Subcutaneous abdominal adipose tissue (tissue), 5 donors: ENCODE measurements around the gene ZFAND3.

Experiments
- H3K27ac ChIP-seq: one replicate; pipeline ENCODE4 v1.7.0; 2013; ENCODE audit warnings: low read depth, mild to moderate bottlenecking, inconsistent platforms, low read length, moderate library complexity
- H3K27me3 ChIP-seq, 5 donors: one replicate each; pipeline ENCODE4 v1.7.0; 2013; ENCODE audit warnings: low read length in 5 of 5, inconsistent platforms in 1 of 5; ENCODE audit not compliant: control insufficient read depth in 5 of 5, insufficient read depth in 4 of 5
- H3K36me3 ChIP-seq, 5 donors: one replicate each; pipeline ENCODE4 v1.7.0; 2013; ENCODE audit warnings: low read length in 5 of 5; ENCODE audit not compliant: control insufficient read depth in 5 of 5, insufficient read depth in 5 of 5
- H3K4me1 ChIP-seq, 5 donors: one replicate each; pipeline ENCODE4 v1.7.0; 2013; ENCODE audit warnings: low read length in 5 of 5, mild to moderate bottlenecking in 3 of 5, moderate library complexity in 1 of 5; ENCODE audit not compliant: control insufficient read depth in 5 of 5, insufficient read depth in 5 of 5
- H3K4me3 ChIP-seq, 5 donors: one replicate each; pipeline ENCODE4 v1.7.0; 2013; ENCODE audit warnings: low read length in 5 of 5, low read depth in 1 of 5
- H3K9ac ChIP-seq, 5 donors: one replicate each; pipeline ENCODE4 v1.7.0; 2013; ENCODE audit warnings: low read length in 5 of 5, mild to moderate bottlenecking in 4 of 5, moderate library complexity in 3 of 5
- H3K9me3 ChIP-seq, 5 donors: one replicate each; pipeline ENCODE4 v1.7.0; 2013; ENCODE audit warnings: low read length in 5 of 5; ENCODE audit not compliant: control insufficient read depth in 5 of 5
- donor health status: healthy.
- donor health status: healthy.
- donor health status: healthy.
- donor health status: healthy.
- donor health status: healthy.

The ZFAND3 gene

DNA sequence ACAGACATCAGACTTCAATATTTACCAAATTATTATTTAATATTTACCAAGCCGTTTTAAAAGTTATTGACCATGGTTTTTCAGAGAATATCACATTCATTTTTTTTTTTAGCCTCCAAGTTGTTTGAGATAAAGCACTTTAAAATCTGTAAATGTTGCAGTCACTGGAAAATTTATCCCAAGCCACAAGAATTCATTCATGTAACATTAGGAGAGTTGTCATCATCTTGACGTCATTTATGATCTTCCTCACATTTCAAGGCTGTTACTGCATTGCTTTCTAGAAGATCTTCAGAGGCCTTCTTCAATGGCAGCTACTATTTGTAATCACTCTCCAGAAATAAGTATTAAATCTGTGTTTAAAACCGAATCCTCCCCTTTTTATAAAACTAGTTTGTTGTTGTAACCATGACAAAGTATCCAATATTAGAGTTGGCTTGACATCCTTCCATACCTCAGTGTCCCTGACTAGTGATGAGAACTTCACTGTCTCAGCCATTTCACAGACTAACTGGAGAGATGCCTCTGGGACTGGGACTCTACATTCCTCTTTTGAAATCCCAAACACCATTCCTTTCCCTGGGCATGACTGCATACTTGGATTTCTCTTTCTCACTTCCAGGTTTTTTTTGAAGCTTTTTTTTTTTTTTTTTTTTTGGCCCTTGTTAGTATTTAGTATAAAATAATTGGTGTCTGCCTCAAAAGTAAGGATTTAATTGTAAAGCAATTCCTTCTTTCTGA is 100.1 kb downstream of the ZFAND3 start:
- H3K9ac ChIP-seq: no peak overlapping the region
- H3K36me3 ChIP-seq: peaks cover 0 to 6% (median 2%) of the 10 kb centered on the region in 5 donors
- no peak overlapping the region for H3K27ac ChIP-seq
- no peaks in the 10 kb centered on the region for H3K9me3 ChIP-seq
- H3K4me3 ChIP-seq: no peak overlapping the region
- peaks cover 0 to 14% (median 6%) of the 10 kb centered on the region in 5 donors for H3K4me1 ChIP-seq
- no peaks in the 10 kb centered on the region for H3K27me3 ChIP-seq

GRCh38 chr6:37920667-37921066 is 101.1 kb downstream of the ZFAND3 start:
- Histone ChIP-seq H3K27ac (no peak overlapping the region), H3K36me3 (peaks cover 0 to 6% (median 2%) of the 10 kb centered on the region in 5 donors), H3K4me1 (peaks cover 0 to 14% (median 6%) of the 10 kb centered on the region in 5 donors), H3K4me3 (no peak overlapping the region), H3K27me3 (no peaks in the 10 kb centered on the region), H3K9me3 (no peaks in the 10 kb centered on the region), H3K9ac (no peak overlapping the region)

- Histone ChIP-seq H3K4me1 (peaks cover 0 to 16% (median 6%) of the 10 kb centered on the region in 5 donors), H3K36me3 (no peaks in the 10 kb centered on the region), H3K27me3 (no peaks in the 10 kb centered on the region), H3K27ac (no peak overlapping the region), H3K4me3 (no peak overlapping the region), H3K9ac (no peak overlapping the region), H3K9me3 (no peaks in the 10 kb centered on the region)
These were observed 103.0 kb downstream of the ZFAND3 start for GRCh38 chr6:37922563-37922962.

- Histone ChIP-seq H3K27me3 (no peaks in the 10 kb centered on the region), H3K36me3 (no peaks in the 10 kb centered on the region), H3K4me3 (no peak overlapping the region), H3K4me1 (peaks cover 0 to 22% (median 8%) of the 10 kb centered on the region in 5 donors), H3K9me3 (no peaks in the 10 kb centered on the region), H3K27ac (no peak overlapping the region), H3K9ac (no peak overlapping the region)
These were observed 104.0 kb downstream of the ZFAND3 start for GRCh38 chr6:37923514-37923913.

GRCh38 chr6:37926661-37927060 is 107.1 kb downstream of the ZFAND3 start:
- no peak overlapping the region for H3K27ac ChIP-seq
- H3K9ac ChIP-seq: no peak overlapping the region
- no peaks in the 10 kb centered on the region for H3K36me3 ChIP-seq
- H3K27me3 ChIP-seq: no peaks in the 10 kb centered on the region
- H3K4me3 ChIP-seq: no peak overlapping the region
- H3K4me1 ChIP-seq: peaks cover 0 to 8% (median 2%) of the 10 kb centered on the region in 5 donors
- no peaks in the 10 kb centered on the region for H3K9me3 ChIP-seq

DNA sequence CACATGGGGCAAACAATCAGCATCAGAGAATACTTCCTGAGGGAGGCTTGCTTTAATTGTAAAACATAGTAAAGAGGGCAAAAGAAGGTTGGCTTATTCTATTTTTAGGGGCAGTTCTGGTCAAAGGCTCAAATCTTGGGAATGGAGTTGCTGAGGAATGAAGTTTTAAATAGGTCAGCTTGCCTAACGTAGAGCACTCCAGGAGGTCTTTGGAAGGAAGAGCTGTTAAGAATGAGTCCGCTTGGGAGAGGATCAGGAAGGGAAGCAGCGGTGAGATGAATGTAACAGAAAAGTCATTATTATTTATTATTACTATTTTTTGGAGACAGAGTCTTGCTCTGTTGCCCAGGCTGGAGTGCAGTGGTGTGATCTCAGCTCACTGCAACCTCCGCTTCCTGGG is 108.7 kb downstream of the ZFAND3 start:
- no peak overlapping the region for H3K27ac ChIP-seq

DNA sequence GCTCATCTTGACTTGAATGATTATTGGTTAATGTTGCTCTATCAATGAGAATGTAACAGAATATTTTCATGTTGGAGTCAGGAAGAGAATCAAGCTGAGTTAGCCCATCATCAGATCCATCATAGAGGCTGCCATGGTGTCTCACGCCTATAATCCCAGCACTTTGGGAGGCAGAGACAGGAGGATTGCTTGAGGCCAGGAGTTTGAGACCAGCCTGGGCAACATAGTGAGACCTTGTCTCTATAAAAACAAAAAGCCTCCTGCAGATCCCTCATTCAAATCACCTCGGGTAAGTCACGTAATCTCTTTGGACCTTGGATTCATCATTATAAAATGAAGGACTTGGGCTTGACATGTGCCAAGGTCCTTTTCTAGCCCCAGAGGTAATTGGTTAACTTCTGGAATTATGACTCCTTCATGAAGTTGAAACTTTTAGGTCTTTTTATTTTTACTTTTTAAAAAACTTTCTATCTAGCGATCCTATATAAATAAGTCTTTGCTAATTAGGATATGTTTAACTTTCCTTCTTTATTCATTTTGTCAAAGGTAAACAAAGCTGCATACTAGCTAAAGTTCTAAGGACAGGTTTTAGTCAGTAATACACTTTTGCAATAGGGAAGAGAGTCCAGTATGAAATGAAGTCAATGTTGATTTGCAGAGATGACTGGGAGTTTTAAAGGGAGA is 110.9 kb downstream of the ZFAND3 start:
- H3K4me3 ChIP-seq: no peak overlapping the region
- no peaks in the 10 kb centered on the region for H3K36me3 ChIP-seq
- H3K9ac ChIP-seq: no peak overlapping the region
- no peak overlapping the region for H3K27ac ChIP-seq
- H3K27me3 ChIP-seq: no peaks in the 10 kb centered on the region
- no peaks in the 10 kb centered on the region for H3K9me3 ChIP-seq
- H3K4me1 ChIP-seq: peaks cover 0 to 8% (median 2%) of the 10 kb centered on the region in 5 donors

More for the DNA sequence above, 108.7 kb downstream of the ZFAND3 start:
- Histone ChIP-seq H3K4me1 (peaks cover 0 to 8% (median 2%) of the 10 kb centered on the region in 5 donors), H3K9ac (no peak overlapping the region), H3K9me3 (no peaks in the 10 kb centered on the region), H3K36me3 (no peaks in the 10 kb centered on the region), H3K4me3 (no peak overlapping the region), H3K27me3 (no peaks in the 10 kb centered on the region)

DNA sequence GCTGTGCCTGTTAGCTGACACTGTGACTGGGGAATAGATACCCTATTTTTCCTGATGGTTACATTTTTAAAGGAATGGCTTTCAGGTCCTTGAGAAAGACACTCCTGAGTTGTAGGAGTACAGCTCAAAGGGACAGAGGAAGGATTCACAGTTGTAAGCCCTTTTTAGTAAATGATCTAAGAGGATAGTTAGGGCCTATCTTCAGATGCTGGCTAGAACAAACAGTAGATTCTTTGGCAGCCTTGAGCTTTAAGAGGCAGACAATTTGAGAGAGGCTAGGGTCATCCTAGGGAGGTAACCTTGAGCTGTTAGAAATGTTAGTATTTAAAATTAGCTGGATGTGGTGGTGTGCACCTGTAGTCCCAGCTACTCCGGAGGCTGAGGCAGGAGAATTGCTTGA is 111.5 kb downstream of the ZFAND3 start:
- Histone ChIP-seq H3K27ac (no peak overlapping the region), H3K9ac (no peak overlapping the region), H3K36me3 (no peaks in the 10 kb centered on the region), H3K4me1 (peaks cover 0 to 8% (median 2%) of the 10 kb centered on the region in 5 donors), H3K9me3 (no peaks in the 10 kb centered on the region), H3K27me3 (no peaks in the 10 kb centered on the region), H3K4me3 (no peak overlapping the region)

DNA sequence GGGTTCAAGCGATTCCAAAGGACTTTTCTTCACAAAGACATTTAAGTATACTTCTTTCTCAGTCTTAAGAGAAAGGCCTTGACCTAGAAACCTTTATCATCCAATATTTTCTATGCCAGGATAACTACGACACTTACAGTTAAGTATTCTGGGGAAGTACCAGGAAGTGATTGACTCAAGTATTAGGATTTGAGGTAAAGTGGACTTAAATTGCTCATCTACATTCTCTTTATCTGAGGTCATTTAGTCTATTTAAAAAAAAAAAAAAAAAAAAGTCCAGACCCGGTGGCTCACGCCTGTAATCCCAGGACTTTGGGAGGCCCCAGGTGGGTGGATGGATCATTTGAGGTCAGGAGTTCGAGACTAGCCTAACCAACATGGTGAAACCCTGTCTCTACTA is 114.7 kb downstream of the ZFAND3 start:
- no peak overlapping the region for H3K4me3 ChIP-seq
- no peaks in the 10 kb centered on the region for H3K9me3 ChIP-seq
- H3K9ac ChIP-seq: no peak overlapping the region
- H3K27ac ChIP-seq: no peak overlapping the region
- H3K4me1 ChIP-seq: peaks cover 0 to 6% (median 0%) of the 10 kb centered on the region in 5 donors
- H3K36me3 ChIP-seq: peaks cover 0 to 3% (median 0%) of the 10 kb centered on the region in 5 donors
- H3K27me3 ChIP-seq: no peaks in the 10 kb centered on the region

DNA sequence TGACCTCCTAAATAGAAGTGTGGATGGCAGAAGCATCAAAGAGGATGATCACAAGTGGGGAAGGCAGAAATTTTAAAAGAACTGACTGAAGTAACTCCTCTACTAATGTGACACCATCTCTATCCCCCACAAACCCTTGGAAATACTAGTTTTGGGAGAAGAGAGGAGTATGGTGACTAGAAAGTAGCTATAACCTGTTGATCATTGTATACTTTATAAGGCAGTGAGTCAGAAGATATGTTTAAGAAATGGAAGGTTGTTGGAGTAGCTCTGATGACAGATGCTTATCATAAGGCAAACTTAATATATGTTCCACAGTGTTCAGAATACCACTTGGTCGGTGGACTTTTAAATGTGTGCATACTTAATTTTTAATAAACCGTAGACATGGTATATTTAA is 116.6 kb downstream of the ZFAND3 start:
- H3K4me1 ChIP-seq: peaks cover 0 to 15% (median 7%) of the 10 kb centered on the region in 5 donors
- H3K9ac ChIP-seq: no peak overlapping the region
- no peaks in the 10 kb centered on the region for H3K27me3 ChIP-seq
- H3K36me3 ChIP-seq: peaks cover 0 to 3% (median 0%) of the 10 kb centered on the region in 5 donors
- no peak overlapping the region for H3K4me3 ChIP-seq
- H3K9me3 ChIP-seq: no peaks in the 10 kb centered on the region
- H3K27ac ChIP-seq: no peak overlapping the region
